IMR-90 (cell line): ENCODE measurements around the gene XRCC5. TPM values are rescaled to one million over a fixed set of nuclear protein-coding genes. Genes with fewer than 3 reads are reported as not detected.

Experiments used
- ATAC-seq: fragments of 200-7000 bp; cut with Tn5 transposase; 2 replicates; pipeline ENCODE4 v1.9.1; 2020; ENCODE audit warnings: low read depth, mild to moderate bottlenecking, moderate library complexity
- BruUV-seq: library from RNA; stranded (reverse); fragments of 400-500 nt; replicated peaks from 2 replicates; lab custom pipeline; 2021; lab: Mats Ljungman, UMichigan
- CTCF ChIA-PET: fragments of 300-600 bp; formaldehyde crosslinking; extraction: SDS; loops from one replicate; lab custom pipeline; 2021; ENCODE audit warnings: antibody characterized with exemption; lab: Yijun Ruan, JAX
- POLR2A ChIA-PET: fragments of 300-600 bp; sonication (Branson Sonifier 250); formaldehyde crosslinking; loops from one replicate; lab custom pipeline; 2022; ENCODE audit warnings: antibody characterized with exemption; ENCODE audit not compliant: unreplicated experiment; lab: Charles Lee
- DNase-seq: peaks from one replicate; pipeline ENCODE4 v3.0.0; 2013
- H2AFZ ChIP-seq: replicated peaks from 2 replicates; pipeline ENCODE3; 2013; ENCODE audit warnings: low read length, mild to moderate bottlenecking; ENCODE audit not compliant: poor library complexity
- H2AK5ac ChIP-seq: 2 replicates; pipeline ENCODE4 v1.6.1; 2013; ENCODE audit warnings: low read depth, low read length, inconsistent platforms
- H2AK9ac ChIP-seq: replicated peaks from 2 replicates; pipeline ENCODE3; 2013; ENCODE audit warnings: mild to moderate bottlenecking, low read depth, low read length, moderate library complexity; ENCODE audit not compliant: poor library complexity
- H2BK120ac ChIP-seq: 2 replicates; pipeline ENCODE4 v1.6.1; 2013; ENCODE audit warnings: low read depth, low read length, inconsistent platforms
- H2BK15ac ChIP-seq: 3 replicates; pipeline ENCODE4 v1.6.1; 2013; ENCODE audit warnings: low read depth, low read length, inconsistent platforms
- H2BK20ac ChIP-seq: 2 replicates; pipeline ENCODE4 v1.6.1; 2013; ENCODE audit warnings: low read depth, mild to moderate bottlenecking, inconsistent platforms, low read length, moderate library complexity
- H2BK5ac ChIP-seq: 2 replicates; pipeline ENCODE4 v1.6.1; 2013; ENCODE audit warnings: mild to moderate bottlenecking, low read depth, low read length, inconsistent platforms; ENCODE audit not compliant: poor library complexity, severe bottlenecking
- H3K14ac ChIP-seq: replicated peaks from 2 replicates; pipeline ENCODE4 v1.6.1; 2013; ENCODE audit warnings: low read depth, low read length, inconsistent platforms
- H3K18ac ChIP-seq: 2 replicates; pipeline ENCODE4 v1.6.1; 2013; ENCODE audit warnings: low read depth, low read length, control low read depth
- H3K23ac ChIP-seq: 2 replicates; pipeline ENCODE4 v1.6.1; 2013; ENCODE audit warnings: low read depth, low read length, inconsistent platforms
- H3K27ac ChIP-seq: 2 replicates; pipeline ENCODE4 v1.5.1; 2013; ENCODE audit warnings: mild to moderate bottlenecking, control low read depth, low read length; ENCODE audit not compliant: insufficient read depth
- H3K27me3 ChIP-seq: 2 replicates; pipeline ENCODE4 v1.6.1; 2013; ENCODE audit warnings: low read length; ENCODE audit not compliant: control insufficient read depth, insufficient read depth
- H3K36me3 ChIP-seq: 2 replicates; pipeline ENCODE4 v1.6.1; 2013; ENCODE audit warnings: low read length, mixed read lengths; ENCODE audit not compliant: control insufficient read depth, insufficient read depth
- H3K4ac ChIP-seq: 2 replicates; pipeline ENCODE4 v1.6.1; 2013; ENCODE audit warnings: low read depth, low read length, inconsistent platforms
- H3K4me1 ChIP-seq: 2 replicates; pipeline ENCODE4 v1.6.1; 2013; ENCODE audit warnings: low read length, mixed read lengths; ENCODE audit not compliant: control insufficient read depth, insufficient read depth
- H3K4me2 ChIP-seq: 2 replicates; pipeline ENCODE4 v1.6.1; 2013; ENCODE audit warnings: low read depth, mild to moderate bottlenecking, control low read depth, low read length, moderate library complexity
- H3K4me3 ChIP-seq: 2 replicates; pipeline ENCODE4 v1.5.1; 2013; ENCODE audit warnings: low read depth, mild to moderate bottlenecking, control low read depth, low read length, moderate library complexity; ENCODE audit not compliant: insufficient read depth
- H3K56ac ChIP-seq: 2 replicates; pipeline ENCODE4 v1.6.1; 2013; ENCODE audit warnings: low read length, inconsistent platforms; ENCODE audit not compliant: insufficient read depth; ENCODE audit errors: extremely low read depth
- H3K79me1 ChIP-seq, 2 experiments: 2 replicates each; pipeline ENCODE4 v1.6.1; 2013; ENCODE audit warnings: low read length in 2 of 2, inconsistent platforms in 1 of 2, low read depth in 1 of 2
- H3K9ac ChIP-seq: 2 replicates; pipeline ENCODE4 v1.6.1; 2013; ENCODE audit warnings: low read depth, low read length, control low read depth
- H3K9me1 ChIP-seq: 2 replicates; pipeline ENCODE4 v1.6.1; 2013; ENCODE audit warnings: low read length, inconsistent platforms; ENCODE audit not compliant: insufficient read depth
- H3K9me3 ChIP-seq: 2 replicates; pipeline ENCODE4 v1.6.1; 2013; ENCODE audit warnings: low read length; ENCODE audit not compliant: control insufficient read depth, insufficient read depth
- H4K20me1 ChIP-seq: 2 replicates; pipeline ENCODE4 v1.6.1; 2013; ENCODE audit warnings: low read length, inconsistent platforms; ENCODE audit not compliant: insufficient read depth
- H4K5ac ChIP-seq: 2 replicates; pipeline ENCODE4 v1.6.1; 2013; ENCODE audit warnings: mild to moderate bottlenecking, low read depth, low read length, control low read depth
- H4K8ac ChIP-seq, 2 experiments: 2 replicates each; pipeline ENCODE4 v1.6.1; 2013; ENCODE audit warnings: low read depth in 2 of 2, low read length in 2 of 2, control low read depth in 1 of 2, inconsistent platforms in 1 of 2
- H4K91ac ChIP-seq: 2 replicates; pipeline ENCODE4 v1.6.1; 2013; ENCODE audit warnings: low read depth, low read length, inconsistent platforms; ENCODE audit not compliant: insufficient read depth
- BHLHE40 ChIP-seq: fragments of 150-350 bp; IDR thresholded peaks from 2 replicates; pipeline ENCODE4 v1.6.1; 2016; ENCODE audit warnings: mild to moderate bottlenecking, low read depth, low read length
- CEBPB ChIP-seq: IDR thresholded peaks from 2 replicates; pipeline ENCODE4 v1.6.1; 2012; ENCODE audit warnings: low read depth, low read length, improper control_type of control experiment
- MAZ ChIP-seq: IDR thresholded peaks from 2 replicates; pipeline ENCODE4 v1.6.1; 2012; ENCODE audit warnings: low read depth, mild to moderate bottlenecking, low read length, improper control_type of control experiment, moderate library complexity, borderline replicate concordance
- RCOR1 ChIP-seq: IDR thresholded peaks from 2 replicates; pipeline ENCODE4 v1.6.1; 2012; ENCODE audit warnings: mild to moderate bottlenecking, low read length, improper control_type of control experiment; ENCODE audit not compliant: insufficient replicate concordance
- WGBS, 2 experiments: methylation state at CpG; one replicate each; pipeline versions ENCODE4 v1.1.5 to v1.1.7; 2013; ENCODE audit warnings: missing lambda C conversion rate in 2 of 2; ENCODE audit not compliant: insufficient read length in 1 of 2; ENCODE audit errors: extremely low coverage in 2 of 2; 5-methylcytosine and 5-hydroxymethylcytosine counted together
- dilution Hi-C: fragments of 300-500 bp; cut with HindIII; formaldehyde crosslinking; loops from one replicate; pipeline ENCODE4 v1.14.3; 2018; ENCODE audit warnings: low sequenced_read_pairs; ENCODE audit not compliant: unreplicated experiment
- in situ Hi-C: fragments of 300-500 bp; cut with MboI; formaldehyde crosslinking; loops from 3 replicates; pipeline ENCODE4 v1.14.3; 2019; ENCODE audit warnings: low sequenced_read_pairs, inconsistent platforms, mixed read lengths
- intact Hi-C: fragments of 100-400 bp; cut with micrococcal nuclease; formaldehyde crosslinking; loops from 2 replicates; pipeline ENCODE4 v1.10.0; 2022
- polyA plus RNA-seq, 3 experiments: library from polyadenylated mRNA; depleted of rRNA; stranded (reverse); fragments of >200 nt; gene quantifications; 2 replicates each; pipeline ENCODE4 v1.2.3, GENCODE V29; 2012; ENCODE audit warnings: low replicate concordance in 1 of 3
- total RNA-seq: library from RNA; depleted of rRNA; stranded (reverse); fragments of >200 nt; gene quantifications from 2 replicates; pipeline ENCODE4 v1.2.3, GENCODE V29; 2012

XRCC5 gene
- total and polyA plus RNA-seq, 2 of the 4 experiments (the other 2 are of a cell fraction): 144 to 509 TPM

DNA sequence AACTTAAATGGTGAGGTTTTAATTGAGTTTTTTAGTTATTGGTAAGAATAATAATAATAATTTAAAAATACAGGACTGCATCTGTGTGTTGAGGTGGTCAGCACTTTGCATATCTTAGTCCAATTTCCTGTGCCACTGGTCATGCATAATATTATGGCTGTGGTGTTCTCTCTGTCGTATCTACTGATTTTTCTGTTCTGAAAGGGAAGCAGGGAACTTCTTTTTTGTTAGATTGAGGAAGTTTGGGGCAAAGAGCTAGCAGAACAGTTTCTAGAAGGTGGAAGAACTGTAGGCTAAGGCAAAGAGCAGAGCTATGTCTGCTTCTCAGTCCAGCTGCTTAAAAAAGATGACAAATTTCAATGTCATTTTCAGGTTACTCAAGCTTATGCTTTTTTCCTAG, 74.3 kb downstream of the XRCC5 start:
- POLR2A ChIA-PET: no interaction called here
- Histone ChIP-seq H3K9me3 (no peaks in the 10 kb centered on the region), H4K8ac (no peak overlapping the region), H2BK120ac (no peak overlapping the region), H3K27me3 (no peaks in the 10 kb centered on the region), H3K27ac (no peak overlapping the region), H2BK15ac (no peak overlapping the region), H2AK5ac (no peak overlapping the region), H3K4me2 (no peak overlapping the region), H4K20me1 (peaks cover 24% of the 10 kb centered on the region; the same call in 1 of the 2 replicates), H3K4me3 (no peak overlapping the region), H2AFZ (no peak overlapping the region), H3K4ac (no peak overlapping the region), H4K5ac (no peak overlapping the region), H3K4me1 (peaks cover 4% of the 10 kb centered on the region), H2BK5ac (no peak overlapping the region), H3K18ac (no peak overlapping the region), H4K91ac (no peak overlapping the region), H3K56ac (no peak overlapping the region), H3K36me3 (peaks cover 30% of the 10 kb centered on the region), H3K9ac (no peak overlapping the region), H2AK9ac (no peak overlapping the region), H3K14ac (no peak overlapping the region), H3K23ac (no peak overlapping the region), H3K9me1 (no peaks in the 10 kb centered on the region; the same call in 1 of the 2 replicates), H3K79me1 (peaks cover 35 to 67% of the 10 kb centered on the region in 2 experiments), H2BK20ac (no peak overlapping the region)
- dilution Hi-C loops: no loop called here
- CTCF ChIA-PET: interaction anchor here (0.9 to 1.2 kb wide), 2 partner anchors 11 to 45 kb away, joined by 3 read pairs; no protein-coding TSS in a partner anchor
- in situ Hi-C loops: no loop called here
- WGBS, 2 experiments: no CpG with 5 or more reads among the region's 1 CpG
- ATAC-seq: no peak
- intact Hi-C loops: no loop called here
- DNase-seq: no peak
- BruUV-seq: no TSS peak
- no peak for TF ChIP-seq RCOR1
- TF ChIP-seq MAZ: no peak
- no peak for TF ChIP-seq CEBPB
- no peak for TF ChIP-seq BHLHE40
